ENCODE data around the gene SPIN1.

Gene SPIN1

GRCh38 chr9:88460587-88461332, 72.5 kb downstream of the SPIN1 start:
- Histone ChIP-seq H3K36me3 (replicated peaks) (no peaks in the 10 kb centered on the region), H3K27me3 (ENCODE audit: low read depth) (no peaks in the 10 kb centered on the region), H3K4me3 (no peak overlapping the region), H3K4me1 (peaks cover 4% of the 10 kb centered on the region; the same call in 1 of the 2 replicates), H3K9me3 (no peaks in the 10 kb centered on the region)
- in situ Hi-C loops (cut with MboI; ENCODE audit: low sequenced_read_pairs) = no loop called here
- peak; percentile 49 to 52 for DNase-seq (ENCODE audit: low spot score in 2 of 2)

GRCh38 chr9:88462191-88462590, 73.9 kb downstream of the SPIN1 start:
- peaks cover 4% of the 10 kb centered on the region; the same call in 1 of the 2 replicates for H3K4me1 ChIP-seq
- in situ Hi-C loops (cut with MboI; ENCODE audit: low sequenced_read_pairs) = no loop called here

DNA sequence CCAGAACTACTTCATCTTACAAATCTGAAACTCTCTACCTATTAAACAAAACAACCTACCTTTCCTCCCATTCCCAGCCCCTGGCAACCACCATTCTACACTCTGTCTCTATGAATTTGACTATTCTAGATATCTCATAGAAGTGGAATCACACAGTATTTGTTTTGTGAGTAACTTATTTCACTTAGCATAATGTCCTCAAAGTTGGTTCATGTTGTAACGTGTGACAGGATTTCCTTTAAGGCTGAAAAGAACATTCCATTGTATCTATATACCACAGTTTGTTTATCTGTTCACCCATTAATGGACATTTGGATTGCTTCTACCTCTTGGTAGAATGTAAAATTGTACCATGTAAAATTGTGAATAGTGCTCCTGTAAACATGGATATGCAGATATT, 76.6 kb downstream of the SPIN1 start:
- no peaks in the 10 kb centered on the region for H3K27me3 ChIP-seq (ENCODE audit: low read depth)
- peaks cover 4% of the 10 kb centered on the region; the same call in 1 of the 2 replicates for H3K4me1 ChIP-seq
- H3K36me3 ChIP-seq (replicated peaks) = no peaks in the 10 kb centered on the region
- H3K4me3 ChIP-seq = no peak overlapping the region
- no peak for DNase-seq (ENCODE audit: low spot score in 2 of 2)
- in situ Hi-C loops (cut with MboI; ENCODE audit: low sequenced_read_pairs) = no loop called here
- H3K9me3 ChIP-seq = no peaks in the 10 kb centered on the region

More at GRCh38 chr9:88462191-88462590, 73.9 kb downstream of the SPIN1 start:
- Histone ChIP-seq H3K4me3 (no peak overlapping the region), H3K27me3 (ENCODE audit: low read depth) (no peaks in the 10 kb centered on the region), H3K9me3 (no peaks in the 10 kb centered on the region), H3K36me3 (replicated peaks) (no peaks in the 10 kb centered on the region)
- DNase-seq (ENCODE audit: low spot score in 2 of 2) = no peak

GRCh38 chr9:88468226-88468625, 80.0 kb downstream of the SPIN1 start:
- H3K27me3 ChIP-seq (ENCODE audit: low read depth) = no peaks in the 10 kb centered on the region
- H3K4me3 ChIP-seq = no peak overlapping the region
- H3K4me1 ChIP-seq = no peaks in the 10 kb centered on the region
- in situ Hi-C loops (cut with MboI; ENCODE audit: low sequenced_read_pairs) = no loop called here
- H3K9me3 ChIP-seq = no peaks in the 10 kb centered on the region
- no peak for DNase-seq (ENCODE audit: low spot score in 2 of 2)
- H3K36me3 ChIP-seq (replicated peaks) = no peaks in the 10 kb centered on the region

DNA sequence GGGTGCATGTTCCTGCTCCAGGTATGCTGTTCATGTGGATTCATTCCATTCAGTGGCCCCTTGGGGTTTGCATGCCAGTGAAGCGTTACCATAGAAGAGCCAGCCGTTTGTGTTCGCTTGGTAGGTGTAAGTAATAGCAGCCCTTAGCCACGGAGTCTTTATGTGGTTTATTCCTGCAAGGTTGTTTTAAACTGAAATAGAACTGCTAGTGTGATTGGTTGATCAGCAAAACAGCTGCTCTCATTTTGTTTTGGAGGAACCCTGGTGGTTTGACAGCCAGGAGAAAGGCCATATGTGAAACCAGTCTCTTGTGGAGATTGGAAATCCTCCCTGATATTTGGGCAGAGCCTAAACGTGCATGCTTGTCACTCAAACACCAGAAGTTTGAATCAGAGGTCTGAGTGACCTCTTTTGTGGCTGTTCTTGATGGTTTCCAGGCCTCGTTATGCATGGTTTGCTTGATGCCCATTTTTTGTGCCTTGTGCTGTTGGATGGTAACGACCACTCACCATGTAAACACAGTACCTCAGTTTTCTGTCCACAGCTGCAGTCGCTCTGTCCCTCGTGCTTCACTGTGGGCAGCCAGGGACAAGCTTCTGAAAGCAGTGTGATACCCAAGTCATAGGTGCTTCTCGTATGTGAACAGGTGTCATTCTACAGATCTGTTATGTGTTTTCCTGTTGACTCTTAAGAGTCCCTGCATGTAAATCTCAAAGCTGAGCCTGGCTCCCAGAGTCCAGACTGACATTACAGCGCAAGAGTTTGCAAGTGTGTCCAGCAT, 88.4 kb downstream of the SPIN1 start:
- Histone ChIP-seq H3K36me3 (replicated peaks) (peaks cover 10% of the 10 kb centered on the region), H3K27me3 (ENCODE audit: low read depth) (no peaks in the 10 kb centered on the region), H3K9me3 (no peaks in the 10 kb centered on the region), H3K4me1 (0 out of 2 replicates have a peak, but pooled peaks cover 4% of the 10 kb centered on the region), H3K4me3 (no peak overlapping the region)
- DNase-seq (ENCODE audit: low spot score in 2 of 2) = no peak
- in situ Hi-C loops (cut with MboI; ENCODE audit: low sequenced_read_pairs) = no loop called here

DNA sequence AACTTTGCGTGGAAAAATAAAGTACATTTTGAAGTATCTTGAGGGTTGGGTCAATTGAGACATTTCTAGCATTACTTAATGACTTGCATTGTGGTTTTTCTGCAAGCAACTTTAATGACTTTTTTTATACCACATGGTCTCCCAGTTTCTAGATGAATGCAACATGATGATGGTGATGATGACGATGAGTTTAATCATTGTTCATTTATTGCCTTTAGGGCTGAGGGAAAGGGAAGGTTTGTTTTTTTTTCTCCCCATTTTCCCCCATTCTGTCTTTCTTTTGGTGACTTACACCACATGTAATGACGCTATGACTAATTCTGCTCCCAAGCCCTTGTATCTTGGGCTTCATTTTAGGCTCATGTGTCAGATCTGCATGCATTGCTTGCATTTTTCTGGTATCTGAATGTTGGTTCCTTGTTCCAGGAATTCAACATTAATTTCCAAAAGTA, 89.1 kb downstream of the SPIN1 start:
- in situ Hi-C loops (cut with MboI; ENCODE audit: low sequenced_read_pairs) = no loop called here
- no peaks in the 10 kb centered on the region for H3K27me3 ChIP-seq (ENCODE audit: low read depth)
- H3K4me1 ChIP-seq = 0 out of 2 replicates have a peak, but pooled peaks cover 4% of the 10 kb centered on the region
- H3K4me3 ChIP-seq = no peak overlapping the region
- peaks cover 10% of the 10 kb centered on the region for H3K36me3 ChIP-seq (replicated peaks)
- H3K9me3 ChIP-seq = no peaks in the 10 kb centered on the region
- DNase-seq (ENCODE audit: low spot score in 2 of 2) = no peak

- H3K36me3 ChIP-seq (replicated peaks) = peaks cover 10% of the 10 kb centered on the region
- H3K4me1 ChIP-seq = 0 out of 2 replicates have a peak, but pooled peaks cover 4% of the 10 kb centered on the region
- H3K9me3 ChIP-seq = no peaks in the 10 kb centered on the region
- no peaks in the 10 kb centered on the region for H3K27me3 ChIP-seq (ENCODE audit: low read depth)
- in situ Hi-C loops (cut with MboI; ENCODE audit: low sequenced_read_pairs) = no loop called here
- no peak for DNase-seq (ENCODE audit: low spot score in 2 of 2)
- no peak overlapping the region for H3K4me3 ChIP-seq
Observed at GRCh38 chr9:88478246-88478645, 90.0 kb downstream of the SPIN1 start.

GRCh38 chr9:88481933-88482332, 93.7 kb downstream of the SPIN1 start:
- Histone ChIP-seq H3K27me3 (ENCODE audit: low read depth) (no peaks in the 10 kb centered on the region), H3K36me3 (replicated peaks) (no peaks in the 10 kb centered on the region), H3K4me1 (0 out of 2 replicates have a peak, but pooled peaks cover 4% of the 10 kb centered on the region), H3K9me3 (no peaks in the 10 kb centered on the region), H3K4me3 (no peak overlapping the region)
- no peak for DNase-seq (ENCODE audit: low spot score in 2 of 2)
- in situ Hi-C loops (cut with MboI; ENCODE audit: low sequenced_read_pairs) = no loop called here

- no peaks in the 10 kb centered on the region for H3K4me1 ChIP-seq
- H3K4me3 ChIP-seq = no peak overlapping the region
- no peaks in the 10 kb centered on the region for H3K27me3 ChIP-seq (ENCODE audit: low read depth)
- no peak for DNase-seq (ENCODE audit: low spot score in 2 of 2)
- no peaks in the 10 kb centered on the region for H3K9me3 ChIP-seq
- no peaks in the 10 kb centered on the region for H3K36me3 ChIP-seq (replicated peaks)
- in situ Hi-C loops (cut with MboI; ENCODE audit: low sequenced_read_pairs) = no loop called here
Observed at GRCh38 chr9:88488166-88488565, 99.9 kb downstream of the SPIN1 start.

DNA sequence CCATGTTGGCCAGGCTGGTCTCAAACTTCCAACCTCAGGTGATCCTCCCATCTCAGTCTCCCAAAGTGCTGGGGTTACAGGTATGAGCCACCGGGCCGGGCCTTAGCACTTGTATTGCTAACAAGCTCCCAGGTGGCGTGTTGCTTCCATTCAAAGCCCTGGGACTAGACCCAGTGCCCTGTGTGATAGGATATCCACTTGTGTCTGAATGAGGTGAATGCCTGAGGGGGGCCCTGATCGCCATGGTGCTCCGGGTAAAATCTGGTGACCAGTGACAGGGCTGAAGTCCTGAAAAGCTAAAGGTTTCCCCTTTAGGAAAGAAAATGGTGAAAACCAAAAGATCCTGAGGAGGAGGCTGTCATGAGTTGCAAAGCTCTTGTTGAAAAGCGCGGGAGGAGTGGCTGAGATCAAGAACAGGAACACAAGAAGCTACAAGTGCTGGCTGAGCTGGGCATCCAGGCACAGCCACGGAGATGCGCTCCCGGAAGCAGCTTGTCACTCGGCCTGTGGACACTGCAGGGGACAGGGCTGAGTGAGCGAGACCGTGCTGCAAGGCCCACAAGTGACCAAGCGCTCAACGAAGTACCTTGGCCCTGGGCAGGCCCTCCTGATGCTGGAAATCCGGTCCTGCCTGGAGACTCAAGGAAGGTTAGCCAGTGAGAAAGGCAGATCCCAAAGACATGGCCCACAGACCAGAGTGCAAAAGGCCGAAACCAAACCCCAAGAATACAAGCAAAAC, 106.9 kb downstream of the SPIN1 start:
- Histone ChIP-seq H3K4me3 (no peak overlapping the region), H3K27me3 (ENCODE audit: low read depth) (no peaks in the 10 kb centered on the region), H3K9me3 (no peaks in the 10 kb centered on the region), H3K4me1 (no peaks in the 10 kb centered on the region), H3K36me3 (replicated peaks) (no peaks in the 10 kb centered on the region)
- no peak for DNase-seq (ENCODE audit: low spot score in 2 of 2)
- in situ Hi-C loops (cut with MboI; ENCODE audit: low sequenced_read_pairs) = no loop called here

DNA sequence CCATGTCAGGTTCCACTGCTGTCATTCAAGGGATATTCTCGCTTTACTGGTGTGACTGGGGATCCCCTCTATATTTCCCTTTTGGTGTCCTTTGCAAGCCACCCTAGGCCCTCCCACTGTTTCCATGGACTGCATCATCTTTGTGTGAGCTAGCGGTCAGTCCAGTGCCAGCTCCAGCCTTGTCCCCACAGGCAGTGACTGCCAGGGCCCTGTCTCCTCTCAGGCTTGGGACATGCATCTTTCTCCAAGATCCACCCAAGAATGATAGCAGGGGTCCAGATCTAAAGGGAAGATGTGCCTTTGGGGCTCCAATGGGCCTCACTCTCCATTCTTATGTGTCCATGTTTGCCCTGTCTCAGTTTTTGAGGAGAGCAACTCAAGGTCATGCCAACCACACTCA, 109.0 kb downstream of the SPIN1 start:
- DNase-seq (ENCODE audit: low spot score in 2 of 2) = no peak
- Histone ChIP-seq H3K27me3 (ENCODE audit: low read depth) (no peaks in the 10 kb centered on the region), H3K4me1 (no peaks in the 10 kb centered on the region), H3K4me3 (no peak overlapping the region), H3K9me3 (no peaks in the 10 kb centered on the region), H3K36me3 (replicated peaks) (no peaks in the 10 kb centered on the region)
- in situ Hi-C loops (cut with MboI; ENCODE audit: low sequenced_read_pairs) = no loop called here

DNA sequence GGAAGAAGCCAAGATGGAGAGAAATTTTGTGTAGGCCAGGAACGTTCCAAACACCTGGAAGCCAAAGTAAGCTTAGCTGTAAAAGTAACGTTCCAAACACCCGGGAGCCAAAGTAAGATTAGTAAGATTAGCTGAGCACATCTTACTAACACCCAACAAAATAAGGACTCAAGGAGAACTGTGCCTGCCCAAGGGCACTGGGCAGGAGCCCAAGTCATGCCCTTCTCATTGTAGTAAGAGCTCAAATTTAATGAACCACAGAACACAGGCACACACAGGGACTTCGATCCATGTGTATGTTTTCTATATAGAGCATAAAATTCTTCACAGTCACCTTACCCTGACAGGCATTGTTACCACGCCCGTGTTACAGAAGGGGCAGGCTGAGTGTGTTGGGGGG, 110.6 kb downstream of the SPIN1 start:
- in situ Hi-C loops (cut with MboI; ENCODE audit: low sequenced_read_pairs) = no loop called here
- no peaks in the 10 kb centered on the region for H3K9me3 ChIP-seq
- DNase-seq (ENCODE audit: low spot score in 2 of 2) = no peak

DNA sequence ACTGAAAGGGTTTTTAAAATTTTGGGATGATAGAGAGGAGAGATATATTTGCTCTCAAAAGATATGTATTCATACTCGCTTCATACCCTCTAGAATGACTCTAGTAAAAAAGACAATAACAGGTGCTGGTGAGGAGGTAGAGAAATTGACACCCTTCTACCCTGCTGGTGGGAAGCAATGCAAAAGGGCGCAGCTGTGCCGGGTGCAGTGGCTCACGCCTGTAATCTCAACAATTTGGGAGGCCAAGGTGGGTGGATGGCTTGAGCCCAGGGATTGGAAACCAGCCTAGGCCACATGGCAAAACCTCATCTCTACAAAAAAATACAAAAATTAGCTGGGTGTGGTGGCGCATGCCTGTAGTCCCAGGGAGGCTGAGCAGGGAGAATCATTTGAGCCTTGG, 112.8 kb downstream of the SPIN1 start:
- H3K4me3 ChIP-seq = no peak overlapping the region
- no peaks in the 10 kb centered on the region for H3K36me3 ChIP-seq (replicated peaks)
- in situ Hi-C loops (cut with MboI; ENCODE audit: low sequenced_read_pairs) = no loop called here
- no peaks in the 10 kb centered on the region for H3K27me3 ChIP-seq (ENCODE audit: low read depth)
- DNase-seq (ENCODE audit: low spot score in 2 of 2) = no peak
- no peaks in the 10 kb centered on the region for H3K9me3 ChIP-seq
- H3K4me1 ChIP-seq = no peaks in the 10 kb centered on the region

More for the DNA sequence above, 110.6 kb downstream of the SPIN1 start:
- no peaks in the 10 kb centered on the region for H3K27me3 ChIP-seq (ENCODE audit: low read depth)
- no peak overlapping the region for H3K4me3 ChIP-seq
- H3K4me1 ChIP-seq = no peaks in the 10 kb centered on the region
- H3K36me3 ChIP-seq (replicated peaks) = no peaks in the 10 kb centered on the region

Data from HAP-1 (cell line).